Transverse colon (tissue), 3 donors: ENCODE results near the gene POU2F3.

Source experiments
- CTCF ChIP-seq, 5 experiments: fragments of 200-600 bp in 3 of 5; fragments of 450-650 bp in 2 of 5; sonication (generic) in 3 of 5; IDR thresholded peaks; 1 replicate in 2 of 5; 2 replicates in 3 of 5; pipeline ENCODE4 v1.5.1; 2016 to 2017; ENCODE audit warnings: antibody characterized with exemption in 5 of 5, inconsistent platforms in 3 of 5, mild to moderate bottlenecking in 2 of 5, moderate library complexity in 1 of 5
- EP300 ChIP-seq: sonication (generic); formaldehyde crosslinking; IDR thresholded peaks from one replicate; pipeline ENCODE4 v1.6.1; 2017; ENCODE audit warnings: antibody characterized with exemption, low read depth

GRCh38 chr11:120226242-120226641 lies 13.7 kb upstream of the POU2F3 start:
- TF ChIP-seq CTCF (IDR thresholded peaks at IDR 0.05) (no peak), EP300 (no peak)
